GM23248 (cell line): Measurements from ENCODE around the gene DDAH1. TPM values are rescaled to one million over a fixed set of nuclear protein-coding genes. Genes with fewer than 3 reads are reported as not detected.

Source experiments
- DNase-seq: peaks from one replicate; pipeline ENCODE4 v3.0.0-alpha.2; 2015
- H2AFZ ChIP-seq: fragments of 200-600 bp; sonication (generic); 2 replicates; pipeline ENCODE4 v1.6.1; 2016; ENCODE audit warnings: antibody characterized with exemption
- H3F3A ChIP-seq: fragments of 200-600 bp; sonication (generic); 2 replicates; pipeline ENCODE4 v1.6.1; 2016; ENCODE audit warnings: mild to moderate bottlenecking, antibody characterized with exemption, mixed run types; ENCODE audit not compliant: insufficient read depth
- H3K27ac ChIP-seq: fragments of 200-600 bp; sonication (generic); 2 replicates; pipeline ENCODE4 v1.5.1; 2016; ENCODE audit warnings: mild to moderate bottlenecking
- H3K27me3 ChIP-seq: fragments of 200-600 bp; sonication (generic); replicated peaks from 2 replicates; pipeline ENCODE4 v1.6.1; 2016; ENCODE audit warnings: mild to moderate bottlenecking; ENCODE audit not compliant: insufficient read depth
- H3K36me3 ChIP-seq: fragments of 200-600 bp; sonication (generic); 2 replicates; pipeline ENCODE4 v1.6.1; 2016; ENCODE audit warnings: low read depth, mild to moderate bottlenecking
- H3K4me1 ChIP-seq: fragments of 200-600 bp; sonication (generic); 2 replicates; pipeline ENCODE4 v1.6.1; 2016; ENCODE audit warnings: mild to moderate bottlenecking; ENCODE audit not compliant: insufficient read depth
- H3K4me2 ChIP-seq: fragments of 200-600 bp; sonication (generic); one replicate; pipeline ENCODE4 v1.6.1; 2016; ENCODE audit warnings: mild to moderate bottlenecking; ENCODE audit not compliant: unreplicated experiment
- H3K4me3 ChIP-seq: fragments of 200-600 bp; sonication (generic); 2 replicates; pipeline ENCODE4 v1.5.1; 2016; ENCODE audit warnings: mild to moderate bottlenecking
- H3K79me2 ChIP-seq: fragments of 200-600 bp; sonication (generic); 2 replicates; pipeline ENCODE4 v1.6.1; 2016; ENCODE audit warnings: mild to moderate bottlenecking; ENCODE audit not compliant: insufficient read depth
- H3K9ac ChIP-seq: fragments of 200-600 bp; sonication (generic); 2 replicates; pipeline ENCODE4 v1.6.1; 2016; ENCODE audit warnings: mild to moderate bottlenecking
- H3K9me2 ChIP-seq: fragments of 200-600 bp; sonication (generic); 2 replicates; pipeline ENCODE4 v1.6.1; 2016; ENCODE audit warnings: mixed run types, mild to moderate bottlenecking, moderate library complexity; ENCODE audit not compliant: insufficient read depth
- H3K9me3 ChIP-seq: fragments of 200-600 bp; sonication (generic); one replicate; pipeline ENCODE4 v1.6.1; 2017; ENCODE audit warnings: low read depth
- H4K20me1 ChIP-seq: fragments of 200-600 bp; sonication (generic); 2 replicates; pipeline ENCODE4 v1.6.0; 2016; ENCODE audit not compliant: insufficient read depth
- EZH2 ChIP-seq: fragments of 200-600 bp; sonication (generic); IDR thresholded peaks from 2 replicates; pipeline ENCODE4 v1.6.1; 2018; ENCODE audit warnings: antibody characterized with exemption, mild to moderate bottlenecking; ENCODE audit not compliant: insufficient read depth, poor library complexity, severe bottlenecking
- EZH2phosphoT487 ChIP-seq: fragments of 200-600 bp; sonication (generic); IDR thresholded peaks from 2 replicates; pipeline ENCODE4 v1.6.1; 2018; ENCODE audit warnings: antibody characterized with exemption, moderate library complexity, mild to moderate bottlenecking, low read depth; ENCODE audit not compliant: insufficient read depth
- WGBS, 2 experiments: methylation state at CpG; one replicate each; pipeline ENCODE4 v1.1.6; 2015 to 2017; ENCODE audit warnings: low lambda C conversion rate in 2 of 2, low coverage in 1 of 2; ENCODE audit errors: missing lambda C conversion rate in 2 of 2; 5-methylcytosine and 5-hydroxymethylcytosine counted together
- in situ Hi-C: fragments of 300-500 bp; cut with MboI; formaldehyde crosslinking; loops from 2 replicates; pipeline ENCODE4 v1.15.0; 2020
- polyA plus RNA-seq: library from polyadenylated mRNA; unstranded; fragments of >200 nt; fragmentation: Nextera tagmentation; extraction: Ambion mirVana; gene quantifications from 2 replicates; pipeline ENCODE4 v1.2.1, GENCODE V29; 2016
- total RNA-seq: library from RNA; depleted of rRNA; stranded (reverse); fragments of >200 nt; shearing (Covaris generic); gene quantifications from 2 replicates; pipeline ENCODE4 v1.2.3, GENCODE V29; 2014

The DDAH1 gene
- total and polyA plus RNA-seq, 2 experiments from 2014 or later = 168 to 238 TPM

GRCh38 chr1:85306236-85306635 lies 158.7 kb downstream of the DDAH1 start:
- 98 to 99% methylated on average over 4 of the region's 4 CpGs for WGBS, 2 experiments
- Histone ChIP-seq H3K9me2 (no peaks in the 10 kb centered on the region), H4K20me1 (no peaks in the 10 kb centered on the region), H3K79me2 (0 out of 2 replicates have a peak, but pooled peaks cover 20% of the 10 kb centered on the region), H3K27me3 (no peaks in the 10 kb centered on the region), H3F3A (peaks cover 35% of the 10 kb centered on the region), H3K4me1 (peaks cover 34% of the 10 kb centered on the region), H3K27ac (no peak overlapping the region), H3K4me3 (no peak overlapping the region), H2AFZ (no peak overlapping the region), H3K4me2 (no peak overlapping the region), H3K9ac (no peak overlapping the region), H3K36me3 (no peaks in the 10 kb centered on the region), H3K9me3 (no peaks in the 10 kb centered on the region)
- no peak for DNase-seq
- in situ Hi-C loops = loop anchor here (10.0 kb wide), 2 partner anchors 269 to 399 kb away; partner anchors contain the start of gene ZNHIT6
- TF ChIP-seq EZH2 (no peak), EZH2phosphoT487 (no peak)

- Histone ChIP-seq H3K79me2 (no peaks in the 10 kb centered on the region), H3K4me2 (no peak overlapping the region), H3K27ac (peak overlapping the region; percentile 39), H3F3A (peaks cover 13% of the 10 kb centered on the region), H3K4me3 (no peak overlapping the region), H3K9me3 (no peaks in the 10 kb centered on the region), H2AFZ (no peak overlapping the region), H3K9me2 (no peaks in the 10 kb centered on the region), H3K27me3 (no peaks in the 10 kb centered on the region), H4K20me1 (no peaks in the 10 kb centered on the region), H3K9ac (no peak overlapping the region), H3K4me1 (peaks cover 23% of the 10 kb centered on the region), H3K36me3 (no peaks in the 10 kb centered on the region)
- peak; percentile 58 for DNase-seq
- in situ Hi-C loops = loop anchor here (10.0 kb wide), 2 partner anchors 271 to 401 kb away; partner anchors contain the start of gene ZNHIT6
- no peak for TF ChIP-seq EZH2phosphoT487
- TF ChIP-seq EZH2 = no peak
- WGBS, 2 experiments = 77 to 81% methylated on average over 4 of the region's 4 CpGs
Measured at GRCh38 chr1:85303440-85304162, 161.4 kb downstream of the DDAH1 start.

- H3K9me3 ChIP-seq = no peaks in the 10 kb centered on the region
- no peak overlapping the region for H3K4me3 ChIP-seq
- no peaks in the 10 kb centered on the region for H3K9me2 ChIP-seq
- no peak overlapping the region for H2AFZ ChIP-seq
- peaks cover 41% of the 10 kb centered on the region for H3K4me1 ChIP-seq
- H3F3A ChIP-seq = peaks cover 29% of the 10 kb centered on the region
- no peak for DNase-seq
- no peaks in the 10 kb centered on the region for H3K36me3 ChIP-seq
- TF ChIP-seq EZH2phosphoT487 = no peak
- TF ChIP-seq EZH2 = no peak
- H3K27me3 ChIP-seq = no peaks in the 10 kb centered on the region
- no peak overlapping the region for H3K4me2 ChIP-seq
- 65 to 67% methylated on average over 3 of the region's 3 CpGs for WGBS, 2 experiments
- H3K9ac ChIP-seq = no peak overlapping the region
- in situ Hi-C loops = loop anchor here (10.0 kb wide), 2 partner anchors 275 to 405 kb away; partner anchors contain the start of gene ZNHIT6
- no peaks in the 10 kb centered on the region for H3K79me2 ChIP-seq
- no peaks in the 10 kb centered on the region for H4K20me1 ChIP-seq
- no peak overlapping the region for H3K27ac ChIP-seq
Measured at GRCh38 chr1:85300140-85300539, 164.8 kb downstream of the DDAH1 start.

GRCh38 chr1:85297855-85298629 lies 166.9 kb downstream of the DDAH1 start:
- Histone ChIP-seq H3K27me3 (no peaks in the 10 kb centered on the region), H3K9me2 (no peaks in the 10 kb centered on the region), H2AFZ (no peak overlapping the region), H3K36me3 (no peaks in the 10 kb centered on the region), H4K20me1 (no peaks in the 10 kb centered on the region), H3K9me3 (no peaks in the 10 kb centered on the region), H3K27ac (peak overlapping the region; percentile 80), H3K4me1 (peaks cover 39% of the 10 kb centered on the region), H3K9ac (peak overlapping the region; percentile 63), H3F3A (peaks cover 22% of the 10 kb centered on the region), H3K79me2 (no peaks in the 10 kb centered on the region), H3K4me2 (peak overlapping the region; percentile 77), H3K4me3 (peak overlapping the region; percentile 56)
- WGBS, 2 experiments = 1 to 2% methylated on average over 11 of the region's 11 CpGs
- TF ChIP-seq EZH2phosphoT487 (peak; percentile 97), EZH2 (no peak)
- peak; percentile 97 for DNase-seq
- in situ Hi-C loops = no loop called here
